Erythroblast (primary cell): ENCODE results near the gene UBAC2.

Experiments used
- GATA1 ChIP-seq: IDR thresholded peaks from 2 replicates; pipeline ENCODE4 v1.6.1; 2011; ENCODE audit warnings: low read depth, mild to moderate bottlenecking, control low read depth, low read length, moderate library complexity
- POLR2A ChIP-seq: IDR thresholded peaks from 2 replicates; pipeline ENCODE4 v1.6.1; 2011; ENCODE audit warnings: mild to moderate bottlenecking, low read length

DNA sequence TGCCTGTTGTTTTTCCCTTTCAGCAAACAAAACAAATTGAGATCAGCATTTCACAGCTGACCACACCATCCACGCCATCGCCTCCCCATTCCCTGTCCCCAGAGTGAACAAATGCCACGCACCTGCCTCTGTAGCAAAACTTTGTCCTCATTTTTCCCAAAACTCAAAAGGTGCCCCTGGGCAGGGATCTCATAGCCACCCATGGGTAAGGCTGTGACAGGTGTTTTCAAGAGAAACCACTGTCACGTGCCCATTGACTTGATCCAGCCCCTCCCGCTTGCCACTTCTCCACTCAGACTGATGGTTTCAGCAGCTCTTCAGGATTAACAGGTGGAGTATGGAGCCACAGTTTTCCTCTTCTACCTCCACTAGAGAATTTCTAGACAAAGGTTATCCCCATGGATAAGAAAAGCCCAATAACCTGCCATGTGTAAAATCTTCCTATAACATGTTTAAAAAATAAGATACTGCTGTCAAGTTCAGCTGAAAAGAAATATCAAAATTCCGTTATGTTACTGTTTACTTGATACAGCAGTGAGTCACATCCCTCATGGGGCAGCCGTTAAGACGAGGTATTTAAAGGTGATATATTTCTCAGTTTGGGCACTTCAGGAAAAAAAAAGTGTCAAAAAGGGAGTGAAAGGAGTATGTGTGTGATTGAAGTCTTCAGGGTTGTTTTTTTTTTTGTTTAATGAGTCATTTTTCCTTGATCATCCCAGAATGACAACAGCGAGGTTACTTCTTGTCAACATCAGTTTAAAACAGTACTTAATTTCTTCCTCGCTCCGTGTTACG, 170.0 kb downstream of the UBAC2 start:
- TF ChIP-seq POLR2A (no peak), GATA1 (no peak)
